GM21619 (cell line): Measurements from ENCODE around the gene PCP2.

Experiments
- ATAC-seq: cut with Tn5 transposase; IDR thresholded peaks from one replicate; pipeline ENCODE4 v1.9.1; 2021; ENCODE audit not compliant: unreplicated experiment

The PCP2 gene

DNA sequence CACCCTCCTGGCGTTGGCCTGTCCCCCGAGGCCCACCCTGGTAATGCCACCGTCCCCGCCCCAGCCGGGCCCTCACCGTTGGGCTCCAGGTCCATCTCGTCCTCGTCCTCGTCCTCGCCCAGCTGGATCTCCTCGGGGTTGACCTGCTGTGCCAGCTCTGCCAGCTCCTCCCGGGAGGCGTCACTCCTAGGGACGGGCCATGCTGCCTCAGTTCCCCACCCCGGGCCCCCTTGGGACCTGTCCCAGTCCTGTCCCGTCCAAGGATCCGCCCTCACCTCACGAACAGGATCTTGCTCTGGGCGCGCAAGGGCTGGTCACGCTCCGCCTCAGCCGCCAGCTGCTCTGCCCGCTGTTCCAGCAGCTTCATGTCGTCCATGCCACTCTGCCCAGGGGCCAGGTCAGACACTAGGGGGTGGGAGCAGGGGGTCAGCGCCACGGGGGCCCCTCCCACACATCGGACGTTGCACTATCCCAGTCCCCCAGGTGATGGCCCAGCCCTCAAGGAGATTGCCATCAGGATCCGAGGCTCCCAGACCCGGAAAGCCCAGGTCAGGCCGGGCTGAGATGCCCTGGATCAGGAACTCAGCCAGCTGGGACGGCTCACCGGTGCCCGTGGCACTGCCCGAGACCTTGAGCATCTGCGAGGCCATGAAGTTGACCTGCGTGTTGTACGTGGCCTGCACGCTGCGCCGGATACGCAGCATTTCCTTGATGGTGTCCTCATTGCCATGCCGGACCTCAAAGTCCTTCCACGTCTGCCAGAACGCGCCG lies 13.7 kb downstream of the PCP2 start:
- no peak for ATAC-seq

DNA sequence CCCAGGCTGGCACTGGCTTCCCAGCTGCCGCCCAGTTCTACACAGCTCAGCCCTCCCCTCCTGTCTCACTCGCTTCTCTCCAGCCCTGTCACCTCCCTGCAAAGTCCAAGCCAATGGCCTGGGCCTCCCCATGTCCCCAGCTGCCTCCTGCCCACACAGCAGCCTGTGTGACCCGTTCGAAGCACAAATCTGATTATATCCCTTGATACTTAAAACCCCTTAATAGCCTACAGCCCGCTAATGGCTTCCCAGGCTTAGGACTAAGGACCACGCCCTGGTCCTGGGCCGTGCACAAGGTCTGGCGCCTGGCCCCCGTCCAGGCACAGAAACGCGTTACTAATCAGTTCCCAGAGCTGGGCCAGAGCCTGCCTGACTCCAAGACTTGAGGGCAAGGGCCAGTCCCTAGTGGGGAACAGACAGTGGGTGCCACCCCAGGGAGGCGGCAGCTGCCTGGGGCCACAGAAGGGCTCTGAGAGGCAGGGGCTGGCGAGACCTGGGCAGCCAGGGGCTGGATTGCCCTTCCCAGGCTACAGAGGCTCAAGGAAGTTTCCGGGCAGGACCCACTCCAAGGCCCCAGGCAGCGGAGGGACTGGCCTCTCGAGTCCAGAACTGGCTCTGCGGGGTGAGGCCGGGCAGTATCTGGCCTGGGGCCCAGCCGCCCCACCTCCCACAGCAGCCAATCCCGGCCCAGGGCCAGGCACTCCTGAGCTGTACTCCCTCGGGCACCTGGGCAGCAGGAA lies 14.6 kb downstream of the PCP2 start:
- ATAC-seq: no peak

DNA sequence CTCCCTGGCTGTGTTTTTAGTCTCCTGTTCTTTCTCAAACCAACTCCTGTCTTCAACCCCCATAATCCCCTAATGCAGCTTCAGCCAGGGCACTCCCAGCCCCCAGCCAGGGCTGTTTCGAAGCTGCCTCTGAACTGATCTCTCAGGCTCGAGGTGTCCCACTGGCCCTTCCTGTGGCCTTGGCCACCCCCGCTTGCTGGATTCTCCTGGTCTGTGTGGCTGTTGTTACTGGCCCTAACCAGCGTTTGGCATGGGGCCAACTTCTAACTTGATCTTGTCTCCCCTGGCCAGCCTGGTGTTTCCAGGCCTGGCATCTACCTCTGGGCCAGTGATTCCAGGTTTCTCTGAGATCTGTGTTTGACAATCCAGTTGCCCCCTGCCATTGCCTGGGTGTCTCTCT lies 15.2 kb downstream of the PCP2 start:
- no peak for ATAC-seq

DNA sequence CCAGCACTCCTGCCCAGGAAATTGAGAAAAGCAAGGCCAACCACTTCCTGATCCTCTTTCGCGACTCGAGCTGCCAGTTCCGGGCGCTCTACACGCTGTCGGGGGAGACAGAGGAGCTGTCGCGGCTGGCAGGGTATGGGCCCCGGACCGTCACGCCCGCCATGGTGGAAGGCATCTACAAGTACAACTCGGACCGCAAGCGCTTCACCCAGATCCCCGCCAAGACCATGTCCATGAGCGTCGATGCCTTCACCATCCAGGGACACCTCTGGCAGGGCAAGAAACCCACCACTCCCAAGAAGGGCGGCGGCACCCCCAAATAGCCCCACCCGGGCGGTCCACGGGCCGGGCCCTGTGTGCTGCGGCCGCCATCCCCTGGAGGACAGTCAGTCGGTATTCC lies 15.8 kb downstream of the PCP2 start:
- ATAC-seq: no peak

GRCh38 chr19:7617172-7617571 lies 16.3 kb downstream of the PCP2 start:
- no peak for ATAC-seq

GRCh38 chr19:7614859-7615741 lies 18.4 kb downstream of the PCP2 start:
- no peak for ATAC-seq

GRCh38 chr19:7612282-7613274 lies 20.9 kb downstream of the PCP2 start:
- no peak for ATAC-seq

DNA sequence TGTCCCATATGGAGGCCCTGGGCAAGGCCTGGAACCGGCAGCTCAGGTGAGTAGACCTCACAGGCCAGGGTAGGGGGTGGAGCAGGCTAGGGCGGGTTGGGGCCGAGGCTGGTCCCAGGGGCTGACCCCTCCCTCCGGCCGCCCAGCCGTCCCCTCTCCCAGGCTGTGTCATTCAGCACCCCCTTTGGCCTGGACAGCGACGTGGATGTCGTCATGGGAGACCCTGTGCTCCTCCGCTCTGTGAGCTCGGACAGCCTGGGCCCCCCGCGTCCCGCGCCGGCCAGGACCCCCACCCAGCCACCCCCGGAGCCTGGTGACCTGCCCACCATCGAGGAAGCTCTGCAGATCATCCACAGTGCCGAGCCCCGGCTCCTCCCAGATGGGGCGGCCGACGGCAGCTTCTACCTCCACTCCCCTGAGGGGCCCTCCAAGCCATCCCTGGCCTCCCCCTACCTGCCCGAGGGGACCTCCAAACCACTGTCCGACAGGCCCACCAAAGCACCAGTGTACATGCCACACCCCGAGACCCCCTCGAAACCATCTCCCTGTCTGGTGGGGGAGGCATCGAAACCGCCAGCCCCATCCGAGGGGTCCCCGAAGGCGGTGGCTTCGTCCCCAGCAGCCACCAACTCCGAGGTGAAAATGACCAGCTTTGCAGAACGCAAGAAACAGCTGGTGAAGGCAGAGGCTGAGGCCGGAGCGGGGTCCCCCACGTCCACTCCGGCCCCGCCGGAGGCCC lies 21.8 kb downstream of the PCP2 start:
- ATAC-seq: no peak

DNA sequence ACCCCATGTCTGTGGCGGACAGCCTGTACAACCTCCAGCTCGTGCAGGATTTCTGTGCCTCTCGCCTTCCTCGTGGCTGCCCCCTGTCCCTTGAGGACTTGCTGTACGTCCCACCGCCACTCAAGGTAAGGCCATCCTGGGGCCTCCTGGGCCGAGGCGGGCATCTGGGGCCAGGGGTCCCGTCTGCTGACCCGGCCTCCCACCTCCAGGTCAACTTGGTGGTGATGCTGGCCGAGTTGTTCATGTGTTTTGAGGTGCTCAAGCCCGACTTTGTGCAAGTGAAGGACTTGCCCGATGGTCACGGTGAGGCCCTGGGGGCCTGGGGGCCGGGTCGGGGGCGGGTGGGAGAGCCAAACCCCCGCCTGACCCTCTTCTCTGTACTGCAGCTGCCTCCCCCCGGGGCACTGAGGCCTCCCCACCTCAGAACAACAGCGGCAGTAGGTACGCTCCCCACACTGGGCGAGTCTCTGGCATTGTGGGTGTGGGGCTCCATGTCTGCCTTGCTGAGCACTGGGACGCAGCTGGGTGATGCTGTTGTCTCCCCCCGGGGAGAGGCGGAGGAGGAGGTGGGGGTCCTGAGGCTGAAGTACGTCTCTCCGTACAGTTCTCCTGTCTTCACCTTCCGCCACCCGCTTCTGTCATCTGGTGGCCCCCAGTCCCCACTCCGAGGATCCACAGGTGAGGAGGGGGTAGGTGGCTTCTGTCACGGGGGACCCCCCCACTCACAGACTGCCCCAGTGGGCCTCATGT lies 22.9 kb downstream of the PCP2 start:
- no peak for ATAC-seq

- no peak for ATAC-seq
Measured at GRCh38 chr19:7607874-7608560, 25.5 kb downstream of the PCP2 start.

DNA sequence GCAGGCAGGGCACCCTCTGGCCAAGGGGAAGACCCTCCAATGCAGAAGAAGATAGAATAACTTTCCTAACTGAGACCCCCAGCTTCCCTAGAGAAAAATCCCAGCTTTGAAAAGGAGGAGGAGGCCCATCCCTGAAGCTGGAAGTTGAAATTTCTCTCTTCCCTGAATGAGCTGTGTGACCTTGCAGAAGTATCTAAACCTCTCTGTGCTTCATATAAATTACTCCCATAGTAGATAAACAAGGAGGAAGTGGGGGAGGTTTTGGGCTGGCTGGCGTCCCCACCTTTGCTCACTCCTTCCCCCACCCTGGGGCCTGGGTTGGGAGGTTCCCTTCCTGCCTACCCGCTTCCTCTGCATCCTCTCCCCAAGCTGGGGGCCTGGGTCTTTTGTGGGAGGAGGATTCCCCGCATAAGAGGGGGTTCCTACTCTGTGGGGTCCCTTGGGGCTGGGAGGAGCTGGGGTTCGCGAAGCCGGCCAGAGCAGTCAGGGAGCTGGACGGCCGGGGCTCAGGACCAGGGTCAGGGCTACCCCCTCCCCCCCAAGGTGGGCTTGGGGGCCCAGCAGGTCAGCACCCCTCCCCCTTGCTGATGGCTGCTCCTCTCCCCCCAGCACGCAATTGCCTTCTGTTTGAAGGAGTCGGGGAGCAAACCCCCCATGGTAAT lies 26.2 kb downstream of the PCP2 start:
- ATAC-seq: no peak

GRCh38 chr19:7606289-7606688 lies 27.2 kb downstream of the PCP2 start:
- no peak for ATAC-seq

- no peak for ATAC-seq
Measured at GRCh38 chr19:7605490-7606222, 27.9 kb downstream of the PCP2 start.

GRCh38 chr19:7603919-7604318 lies 29.6 kb downstream of the PCP2 start:
- ATAC-seq: no peak

DNA sequence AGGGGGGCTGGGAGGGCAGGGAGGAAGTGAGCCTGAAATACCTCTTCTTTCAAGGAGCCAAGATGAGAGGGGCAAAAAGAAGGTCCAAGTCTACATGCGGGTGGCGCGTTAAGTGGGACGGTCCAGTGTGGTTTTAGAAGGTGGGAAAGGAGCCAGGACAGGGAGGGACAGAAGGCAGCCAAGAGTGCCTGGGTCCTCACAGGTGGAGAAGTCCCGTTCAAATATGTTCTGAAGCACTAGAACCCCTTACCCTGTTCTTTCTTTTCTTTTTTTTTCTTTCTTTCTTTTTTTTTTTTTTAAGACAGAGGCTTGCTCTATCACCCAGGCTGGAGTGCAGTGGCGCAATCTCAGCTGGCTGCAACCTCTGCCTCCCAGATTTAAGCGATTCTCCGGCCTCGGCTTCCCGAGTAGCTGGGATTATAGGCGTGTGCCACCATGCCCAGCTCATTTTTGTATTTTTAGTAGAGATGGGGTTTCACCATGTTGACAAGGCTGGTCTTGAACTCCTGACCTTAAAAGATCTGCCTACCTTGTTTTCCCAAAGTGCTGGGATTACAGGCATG lies 30.5 kb downstream of the PCP2 start:
- ATAC-seq: no peak

- ATAC-seq: no peak
Measured at GRCh38 chr19:7602240-7602934, 31.1 kb downstream of the PCP2 start.
